Right lung (tissue), 5 donors: ENCODE results near the gene POLR3E. TPM values are rescaled to one million over a fixed set of nuclear protein-coding genes. Genes with fewer than 3 reads are reported as not detected.

Experiments
- DNase-seq, 2 donors: peaks; one replicate each; pipeline ENCODE4 v3.0.0-alpha.2; 2013
- polyA plus RNA-seq, 5 donors: library from polyadenylated mRNA; unstranded; fragments of 120-200 nt; gene quantifications; one replicate each; pipeline versions ENCODE4 v1.2.1 to v1.2.3, GENCODE V29; 2013; ENCODE audit warnings: inconsistent platforms in 1 of 5, low replicate concordance in 1 of 5; ENCODE audit not compliant: insufficient read length in 5 of 5, insufficient read depth in 1 of 5

Gene POLR3E
- polyA plus RNA-seq, 5 donors, result 48.8 to 65.6 (median 49.7) TPM

- no peak for DNase-seq
Measured at GRCh38 chr16:22314661-22315626, 17.7 kb downstream of the POLR3E start.

DNA sequence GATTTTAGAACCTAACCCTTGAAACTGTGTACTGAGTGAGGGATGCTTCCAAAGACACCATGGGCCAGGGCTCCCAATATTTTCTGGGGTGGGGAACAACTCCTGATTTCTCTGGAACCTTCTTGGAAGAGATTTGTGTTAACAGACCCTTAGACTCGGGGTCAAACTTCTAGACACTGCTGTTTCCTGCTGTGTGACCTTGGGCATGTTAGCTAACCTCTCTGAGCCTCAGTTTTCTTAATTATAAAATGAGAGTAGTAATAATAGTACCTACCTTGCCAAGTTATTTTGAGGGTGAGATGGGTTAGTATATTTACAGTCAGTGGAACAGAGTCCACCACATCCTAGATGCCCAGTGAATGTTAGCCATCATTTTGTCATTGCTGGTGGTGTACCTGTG lies 18.8 kb downstream of the POLR3E start:
- DNase-seq, result no peak

GRCh38 chr16:22316411-22316811 lies 19.2 kb downstream of the POLR3E start:
- no peak for DNase-seq

GRCh38 chr16:22317001-22317530 lies 19.9 kb downstream of the POLR3E start:
- no peak for DNase-seq

GRCh38 chr16:22317625-22318024 lies 20.4 kb downstream of the POLR3E start:
- no peak for DNase-seq

DNA sequence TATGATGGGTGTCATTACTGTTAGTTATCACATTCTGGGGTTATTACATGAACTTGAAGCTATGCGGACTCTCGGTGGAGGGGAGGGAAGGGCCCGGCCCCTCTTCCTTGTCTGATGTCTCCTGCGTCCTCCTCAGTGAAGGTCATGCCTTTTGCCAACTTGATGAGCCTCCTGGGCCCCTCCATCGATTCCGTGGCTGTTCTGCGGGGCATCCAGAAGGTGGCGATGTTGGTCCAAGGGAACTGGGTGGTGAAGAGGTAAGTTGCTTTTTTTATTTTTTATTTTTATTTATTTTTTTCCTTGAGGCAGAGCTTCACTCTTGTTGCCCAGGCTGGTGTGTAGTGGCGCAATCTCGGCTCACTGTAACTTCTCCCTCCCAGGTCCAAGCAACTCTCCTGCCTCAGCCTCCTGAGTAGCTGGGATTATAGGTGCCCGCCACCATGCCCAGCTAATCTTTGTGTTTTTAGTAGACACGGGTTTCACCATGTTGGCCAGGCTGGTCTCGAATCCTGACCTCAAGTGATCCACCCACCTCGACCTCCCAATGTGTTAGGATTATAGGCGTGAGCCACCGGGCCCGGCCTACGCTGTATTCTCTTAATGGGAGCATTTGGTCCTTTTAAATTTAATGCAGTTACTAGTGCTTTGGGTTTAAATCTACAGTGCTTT lies 21.6 kb downstream of the POLR3E start:
- no peak for DNase-seq

GRCh38 chr16:22320572-22321339 lies 23.5 kb downstream of the POLR3E start:
- no peak for DNase-seq

- peak; percentile 38 to 59 for DNase-seq
Measured at GRCh38 chr16:22321340-22322001, 24.3 kb downstream of the POLR3E start.

DNA sequence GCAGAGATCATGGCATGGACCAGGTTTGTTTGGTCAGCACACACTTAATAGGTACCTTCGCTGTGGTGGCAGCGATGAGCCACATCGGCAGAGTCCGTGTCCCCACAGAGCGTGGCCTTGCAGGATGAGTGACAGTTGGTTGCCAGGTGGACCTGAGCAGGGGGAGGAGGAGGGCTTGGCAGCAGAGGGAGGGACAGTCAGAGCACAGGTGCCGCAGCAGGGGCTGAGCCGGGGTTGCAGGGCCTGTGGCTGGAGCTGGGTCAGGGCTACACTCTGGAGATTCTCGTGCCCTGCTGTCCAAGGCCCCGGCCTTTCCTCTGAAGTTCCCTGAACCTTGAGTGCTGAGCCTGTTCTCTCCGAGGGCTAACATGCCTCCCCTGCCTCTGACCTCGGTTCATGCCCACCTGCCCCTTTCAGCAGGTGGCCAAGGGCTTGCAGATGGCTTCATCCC lies 24.8 kb downstream of the POLR3E start:
- DNase-seq, result no peak

DNA sequence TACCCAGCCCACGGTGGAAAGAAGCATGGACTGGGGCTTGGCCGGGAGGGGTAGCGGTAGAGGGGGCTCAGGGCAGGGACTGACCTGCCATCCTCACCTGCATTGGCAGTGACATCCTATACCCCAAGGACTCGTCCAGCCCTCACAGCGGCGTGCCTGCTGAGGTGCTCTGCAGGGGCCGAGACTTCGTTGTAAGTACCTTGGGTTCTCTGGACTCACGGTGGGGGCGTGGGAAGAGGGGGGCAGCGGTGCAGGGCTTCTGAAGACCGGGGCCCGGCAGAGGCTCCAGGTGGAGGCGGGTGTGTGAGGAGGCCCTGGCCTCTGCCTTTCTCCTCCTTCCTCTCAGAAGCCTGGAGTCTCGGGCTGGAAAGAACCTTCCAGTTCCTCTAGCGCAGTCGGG lies 25.5 kb downstream of the POLR3E start:
- DNase-seq, result no peak

GRCh38 chr16:22323173-22323958 lies 26.2 kb downstream of the POLR3E start:
- DNase-seq, result no peak

DNA sequence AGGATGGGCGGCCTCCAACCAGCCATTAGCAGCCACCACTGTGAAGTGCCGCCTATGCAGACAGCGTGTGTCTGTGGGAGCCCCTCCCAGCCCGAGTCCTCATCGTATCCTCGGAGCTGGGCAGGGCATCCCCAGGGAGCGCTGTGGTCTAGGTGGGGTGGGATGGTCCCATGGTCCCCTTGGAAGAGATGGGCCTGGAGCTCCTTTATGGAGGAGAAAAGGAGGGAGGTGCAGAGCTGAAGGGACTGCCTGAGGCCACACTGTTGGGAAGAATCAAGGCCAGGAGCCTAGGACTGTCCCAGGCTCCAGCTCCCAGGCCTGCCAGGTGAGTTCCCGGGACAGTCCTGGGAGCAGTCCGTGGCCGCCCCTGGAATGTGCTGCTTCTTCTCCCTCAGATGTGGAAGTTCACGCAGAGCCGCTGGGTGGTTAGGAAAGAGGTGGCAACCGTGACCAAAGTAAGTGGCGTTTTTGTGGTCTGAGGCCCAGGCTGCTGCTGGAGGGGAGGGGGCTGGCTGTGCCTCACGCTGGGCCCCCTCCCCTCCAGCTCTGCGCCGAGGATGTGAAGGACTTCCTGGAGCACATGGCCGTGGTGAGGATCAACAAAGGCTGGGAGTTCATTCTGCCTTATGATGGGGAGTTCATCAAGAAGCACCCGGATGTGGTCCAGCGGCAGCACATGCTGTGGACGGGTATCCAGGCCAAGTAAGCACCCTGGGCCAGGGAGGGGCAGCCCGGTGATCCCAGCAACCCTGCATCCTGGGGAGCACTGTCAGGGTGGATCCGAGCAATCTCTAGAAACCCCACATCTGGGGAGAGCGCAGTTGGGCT lies 27.0 kb downstream of the POLR3E start:
- DNase-seq, result no peak

DNA sequence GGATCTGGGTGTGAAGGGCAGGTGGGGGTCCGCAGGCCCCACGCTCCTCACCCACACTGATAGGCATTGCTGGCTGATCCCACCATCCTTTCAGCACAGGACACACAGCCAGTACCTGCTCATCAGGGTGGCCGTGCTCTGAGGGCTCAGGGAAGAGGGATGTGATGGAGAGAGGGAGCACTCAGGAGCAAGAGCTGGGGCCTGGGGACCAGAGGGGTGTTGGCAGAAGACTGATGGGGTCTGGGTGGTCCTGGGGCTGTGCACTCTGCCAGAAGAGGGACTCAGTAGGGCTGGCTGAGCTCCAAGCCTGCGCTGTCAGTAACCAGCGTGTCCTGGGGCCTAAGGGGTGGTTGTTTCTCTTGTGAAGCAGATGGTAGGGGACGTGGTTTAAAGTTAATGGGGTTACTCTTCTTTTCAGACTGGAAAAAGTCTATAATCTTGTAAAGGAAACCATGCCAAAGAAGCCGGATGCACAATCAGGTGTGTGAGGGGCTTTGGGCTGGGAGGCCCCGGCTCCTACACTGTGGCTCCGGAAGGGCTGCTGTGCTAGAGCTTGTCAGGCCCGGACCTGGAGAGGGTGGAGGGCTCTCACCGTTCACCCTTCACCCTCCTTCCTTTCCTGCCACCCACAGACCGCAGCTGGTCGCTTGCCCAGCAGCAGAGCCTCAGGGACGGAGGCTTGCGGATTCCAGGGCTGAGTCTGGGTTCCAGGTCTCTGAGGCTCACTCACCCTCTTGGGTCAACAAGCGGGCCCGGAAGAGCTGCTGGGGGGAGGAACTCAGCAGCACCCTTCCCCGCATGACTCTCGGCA lies 27.8 kb downstream of the POLR3E start:
- no peak for DNase-seq

- DNase-seq, result no peak
Measured at GRCh38 chr16:22325598-22326368, 28.6 kb downstream of the POLR3E start.

DNA sequence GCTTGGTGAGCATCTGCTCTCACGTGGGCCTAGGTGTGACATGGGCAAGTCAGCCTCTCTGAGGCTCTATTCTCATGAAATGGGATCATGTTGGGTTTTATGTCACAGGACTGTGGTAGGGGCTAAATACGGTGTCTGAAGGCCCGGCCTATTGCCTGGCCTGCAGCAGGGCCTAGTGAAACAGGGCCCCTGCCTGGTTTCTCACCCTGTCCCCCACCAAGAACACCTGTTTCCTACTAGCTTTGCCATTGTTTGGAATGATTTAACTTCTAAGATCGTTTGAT lies 29.1 kb downstream of the POLR3E start:
- DNase-seq, result no peak

DNA sequence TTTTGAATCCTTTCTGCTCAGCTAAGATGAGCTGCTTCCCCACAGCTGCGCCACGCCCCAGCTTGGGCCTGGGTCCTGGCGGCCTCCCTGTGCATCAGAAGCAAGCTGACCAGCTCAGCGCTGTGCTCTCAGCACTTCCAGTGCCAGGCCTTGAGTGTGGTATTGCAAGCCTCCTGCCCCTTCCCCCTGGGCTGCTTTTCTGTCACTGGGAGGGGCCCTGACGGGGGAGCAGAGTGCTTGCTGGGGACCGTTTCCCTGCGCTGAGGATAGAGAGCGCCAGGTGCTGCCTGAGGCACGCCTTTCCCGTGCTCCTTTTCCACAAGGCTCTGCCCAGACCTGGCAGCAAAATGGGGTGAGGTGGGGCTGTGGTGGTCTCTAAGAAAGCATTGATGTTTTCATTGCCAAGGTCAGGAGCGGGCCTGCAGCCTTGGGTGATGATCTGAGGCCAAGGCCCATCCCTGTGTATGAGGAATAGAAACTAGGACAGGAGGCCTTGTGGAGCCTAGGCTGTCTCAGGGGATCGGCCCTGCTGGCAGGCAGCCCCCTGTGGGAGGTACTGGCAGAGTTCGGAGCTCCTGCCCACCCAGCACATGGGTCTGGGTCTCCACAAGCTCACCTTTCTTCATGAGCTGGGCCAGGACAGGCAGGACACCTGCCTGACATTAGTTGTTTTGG lies 29.7 kb downstream of the POLR3E start:
- no peak for DNase-seq

DNA sequence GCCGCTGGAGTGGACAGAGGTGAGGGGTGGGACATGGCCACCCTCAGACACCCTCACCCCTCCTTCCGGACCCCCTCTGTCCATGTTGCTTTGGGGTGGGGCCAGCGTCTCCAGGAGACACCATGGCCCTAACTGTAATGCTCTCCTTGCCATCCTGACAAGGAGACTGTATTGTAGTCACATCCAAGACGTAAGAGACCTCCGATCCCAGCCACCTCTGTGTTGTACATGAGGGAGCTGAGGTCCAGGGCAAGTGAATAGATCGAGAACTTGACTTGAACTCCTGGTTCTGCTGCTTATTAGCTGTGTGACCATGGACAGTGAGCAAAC lies 30.2 kb downstream of the POLR3E start:
- no peak for DNase-seq
